Upper lobe of left lung (tissue), 4 donors: ENCODE data around the gene COL6A2.

ENCODE experiments used
- CTCF ChIP-seq, 6 experiments: fragments of 450-650 bp in 4 of 6; fragments of 200-600 bp in 2 of 6; sonication (generic) in 2 of 6; IDR thresholded peaks; one replicate each; pipeline ENCODE4 v1.5.1; 2016 to 2019; ENCODE audit warnings: antibody characterized with exemption in 6 of 6
- POLR2AphosphoS5 ChIP-seq, 2 donors: sonication (generic); formaldehyde crosslinking; IDR thresholded peaks; one replicate each; pipeline ENCODE4 v1.5.1; 2017; ENCODE audit warnings: antibody characterized with exemption in 2 of 2

DNA sequence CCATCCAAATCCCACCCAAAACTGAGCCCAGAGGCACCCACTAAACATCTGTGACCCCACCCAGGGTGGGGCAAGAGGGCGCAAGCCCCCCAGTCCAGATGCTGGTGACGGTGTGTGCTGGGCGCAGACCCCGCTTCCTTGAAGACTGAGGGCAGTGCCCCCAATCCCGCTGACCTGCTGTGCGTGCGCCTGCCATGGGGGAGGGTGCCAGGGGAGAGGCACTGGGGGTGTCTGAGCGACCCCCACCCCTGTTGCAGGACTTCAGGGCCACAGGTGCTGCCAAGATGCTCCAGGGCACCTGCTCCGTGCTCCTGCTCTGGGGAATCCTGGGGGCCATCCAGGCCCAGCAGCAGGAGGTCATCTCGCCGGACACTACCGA, 13.3 kb downstream of the COL6A2 start:
- no peak for TF ChIP-seq POLR2AphosphoS5 (IDR thresholded peaks at IDR 0.05)
- no peak for TF ChIP-seq CTCF (IDR thresholded peaks at IDR 0.05)
